K562 (cell line): ENCODE measurements around the gene TMEM39A. TPM values are rescaled to one million over a fixed set of nuclear protein-coding genes. Genes with fewer than 3 reads are reported as not detected.

Experiments used
- ASH1L ChIP-seq: fragments of 450-650 bp; IDR thresholded peaks from 2 replicates; pipeline ENCODE4 v1.6.1; 2018; ENCODE audit warnings: borderline replicate concordance, mild to moderate bottlenecking, low read depth; ENCODE audit not compliant: partially characterized antibody
- CCAR2 ChIP-seq: fragments of 200-400 bp; formaldehyde crosslinking; IDR thresholded peaks from 2 replicates; pipeline ENCODE4 v1.6.1; 2017; ENCODE audit warnings: mild to moderate bottlenecking, low read depth, low read length
- CREB1 ChIP-seq, 2 experiments: sonication (generic) in 1 of 2; formaldehyde crosslinking in 1 of 2; IDR thresholded peaks; 2 replicates each; pipeline versions ENCODE4 v1.6.1 to v1.8.0; 2012 to 2022; ENCODE audit warnings: inconsistent platforms in 1 of 2, mild to moderate bottlenecking in 1 of 2, missing genetic modification reagents in 1 of 2, moderate library complexity in 1 of 2
- CREM ChIP-seq: IDR thresholded peaks from 2 replicates; pipeline ENCODE4 v1.6.1; 2014; ENCODE audit warnings: antibody characterized with exemption, low read depth
- EGR1 ChIP-seq: fragments of 450-650 bp; conservative IDR thresholded peaks from 2 replicates; pipeline ENCODE4 v1.6.1; 2017; ENCODE audit warnings: mild to moderate bottlenecking
- ETV1 ChIP-seq: fragments of 450-650 bp; conservative IDR thresholded peaks from 2 replicates; pipeline ENCODE4 v1.6.1; 2016; ENCODE audit warnings: missing genetic modification characterization, control low read depth, low read depth, missing compliant biosample characterization
- FOXK2 ChIP-seq, 2 experiments: fragments of 450-650 bp; IDR thresholded peaks in 1 of 2; conservative IDR thresholded peaks in 1 of 2; 2 replicates each; pipeline ENCODE4 v1.6.1; 2016; ENCODE audit warnings: low read depth in 2 of 2, mild to moderate bottlenecking in 1 of 2
- GTF2B ChIP-seq: IDR thresholded peaks from 2 replicates; pipeline ENCODE4 v1.6.1; 2011; ENCODE audit not compliant: insufficient read length; ENCODE audit errors: extremely low read depth
- GTF2F1 ChIP-seq: IDR thresholded peaks from 2 replicates; pipeline ENCODE4 v1.6.1; 2011; ENCODE audit warnings: low read depth, low read length, improper control_type of control experiment
- KHSRP ChIP-seq: fragments of 450-650 bp; IDR thresholded peaks from 2 replicates; pipeline ENCODE4 v1.6.1; 2017
- L3MBTL2 ChIP-seq: fragments of 450-650 bp; IDR thresholded peaks from 2 replicates; pipeline ENCODE4 v1.6.1; 2016; ENCODE audit warnings: mild to moderate bottlenecking, moderate library complexity
- SIN3A ChIP-seq, 2 experiments: fragments of 150-350 bp in 1 of 2; IDR thresholded peaks; 2 replicates each; pipeline ENCODE4 v1.6.1; 2011 to 2016; ENCODE audit warnings: borderline replicate concordance in 2 of 2, low read depth in 2 of 2, low read length in 2 of 2, mild to moderate bottlenecking in 2 of 2, moderate library complexity in 2 of 2; ENCODE audit not compliant: control insufficient read depth in 1 of 2
- SIN3B ChIP-seq: fragments of 450-650 bp; IDR thresholded peaks from 2 replicates; pipeline ENCODE4 v1.6.1; 2017; ENCODE audit warnings: low read depth, mild to moderate bottlenecking, moderate library complexity
- TOE1 ChIP-seq, 2 experiments: fragments of 450-650 bp in 1 of 2; sonication (generic) in 1 of 2; formaldehyde crosslinking in 1 of 2; IDR thresholded peaks; 2 replicates each; pipeline versions ENCODE4 v1.7.1 to v1.8.0; 2016 to 2022; ENCODE audit warnings: borderline replicate concordance in 2 of 2, mild to moderate bottlenecking in 2 of 2, antibody characterized with exemption in 1 of 2, inconsistent platforms in 1 of 2, low read depth in 1 of 2, missing genetic modification reagents in 1 of 2, moderate library complexity in 1 of 2
- TRIM24 ChIP-seq, 2 experiments: fragments of 450-650 bp; IDR thresholded peaks; 2 replicates each; pipeline ENCODE4 v1.6.1; 2016
- YY1 ChIP-seq, 3 experiments: IDR thresholded peaks; 2 replicates each; pipeline ENCODE4 v1.6.1; 2011; ENCODE audit warnings: low read length in 2 of 3, mild to moderate bottlenecking in 2 of 3, moderate library complexity in 2 of 3, borderline replicate concordance in 1 of 3, control low read depth in 1 of 3, low read depth in 1 of 3; ENCODE audit not compliant: insufficient read depth in 3 of 3, insufficient replicate concordance in 2 of 3, control insufficient read depth in 1 of 3, insufficient read length in 1 of 3; ENCODE audit errors: extremely low read depth in 1 of 3
- ZBTB11 ChIP-seq, 3 experiments: fragments of 200-800 bp in 1 of 3; fragments of 250-450 bp in 1 of 3; fragments of 450-650 bp in 1 of 3; sonication (Bioruptor Pico) in 1 of 3; sonication (Bioruptor generic) in 1 of 3; formaldehyde crosslinking in 1 of 3; IDR thresholded peaks; 2 replicates each; pipeline versions ENCODE4 v1.6.1 to v1.8.0; 2016 to 2022; ENCODE audit warnings: mild to moderate bottlenecking in 2 of 3, missing genetic modification characterization in 2 of 3, missing compliant biosample characterization in 1 of 3, moderate library complexity in 1 of 3
- ZNF133 ChIP-seq: fragments of 250-450 bp; sonication (Bioruptor Pico); IDR thresholded peaks from 2 replicates; pipeline ENCODE4 v1.4.0; 2020; ENCODE audit warnings: mild to moderate bottlenecking
- polyA plus RNA-seq, 8 experiments: library from polyadenylated mRNA; depleted of rRNA in 4 of 8; stranded (reverse) in 5 of 8; unstranded in 3 of 8; fragments of >200 nt; fragmentation: Nextera tagmentation in 2 of 8; fragmentation: Illumina TruSeq in 1 of 8; extraction: Ambion mirVana in 2 of 8; extraction: Trizol in 1 of 8; gene quantifications; 2 replicates each; pipeline versions ENCODE4 v1.2.1 to v1.2.3, GENCODE V29; 2011 to 2014; ENCODE audit warnings: inconsistent platforms in 1 of 8, missing spikeins in 1 of 8
- total RNA-seq, 7 experiments: library from RNA; depleted of rRNA in 6 of 7; stranded (reverse); fragments of >200 nt in 6 of 7; fragmentation: Illumina TruSeq in 2 of 7; extraction: Trizol in 2 of 7; gene quantifications; 2 replicates each; pipeline versions ENCODE4 v1.2.1 to v1.2.3, GENCODE V29; 2011 to 2021; ENCODE audit warnings: low replicate concordance in 1 of 7

Gene TMEM39A
- total and polyA plus RNA-seq, 9 of the 15 experiments (the other 6 are each of a cell fraction or from before 2014, with no cell fraction given): 12.0 to 41.5 (median 15.4) TPM

GRCh38 chr3:119498186-119499011 lies 35.0 kb upstream of the TMEM39A start, which contains the start of gene TIMMDC1 (continued):
- peak; percentile 63 for TF ChIP-seq CREB1 (IDR thresholded peaks at IDR 0.05)
- TF ChIP-seq CREB1 (CRISPR knock-in tag; IDR thresholded peaks at IDR 0.05): 0 out of 2 replicates have a peak, but pooled peaks have one; percentile 5
- peak; percentile 65; the same call in 1 of the 2 replicates for TF ChIP-seq GTF2F1
- TF ChIP-seq SIN3A (IDR thresholded peaks at IDR 0.05; ENCODE audit: borderline replicate concordance in 2 of 2, control insufficient read depth in 1 of 2, low read depth in 2 of 2, low read length in 2 of 2): 0 out of 4 replicates have a peak, but pooled peaks of 1 of the 2 experiments have one; percentile 39
- peak; percentile 52; the same call in 1 of the 2 replicates for TF ChIP-seq L3MBTL2
- peak in 2 of 3 experiments; percentile 21 to 22 for TF ChIP-seq YY1 (IDR thresholded peaks at IDR 0.05; ENCODE audit: borderline replicate concordance in 1 of 3, control insufficient read depth in 1 of 3, extremely low read depth in 1 of 3, insufficient read depth in 3 of 3, insufficient read length in 1 of 3, insufficient replicate concordance in 2 of 3, low read depth in 1 of 3, low read length in 2 of 3)
- TF ChIP-seq ZNF133: no peak
- TF ChIP-seq KHSRP: no peak
- no peak for TF ChIP-seq SIN3B
- peak; percentile 80 to 97 (median 89); a peak in 5 of 6 replicates for TF ChIP-seq ZBTB11 (CRISPR knock-in tag; IDR thresholded peaks at IDR 0.05)
- no peak for TF ChIP-seq CCAR2
- peak in 1 of 2 experiments; percentile 39; a peak in 1 of 4 replicates for TF ChIP-seq TRIM24 (IDR thresholded peaks at IDR 0.05)
- TF ChIP-seq EGR1: peak; percentile 51
- peak; percentile 20 to 52; a peak in 2 of 4 replicates for TF ChIP-seq FOXK2 (conservative IDR thresholded peaks at IDR 0.05 in 1 of 2, IDR thresholded peaks at IDR 0.05 in 1 of 2; ENCODE audit: low read depth in 2 of 2)
- peak; percentile 78 for TF ChIP-seq ETV1 (tag)
- TF ChIP-seq TOE1 (IDR thresholded peaks at IDR 0.05; ENCODE audit: borderline replicate concordance): peak; percentile 39; the same call in 1 of the 2 replicates
- TF ChIP-seq TOE1 (CRISPR knock-in tag; IDR thresholded peaks at IDR 0.05; ENCODE audit: borderline replicate concordance, low read depth): no peak
- peak; percentile 78 for TF ChIP-seq CREM
- no peak for TF ChIP-seq GTF2B
- TF ChIP-seq ASH1L: no peak
